CD1c-positive myeloid dendritic cell (primary cell): ENCODE results near the gene MLPH.
"Not testable (repeated sequence)": the region's sequence is repeated elsewhere in the genome, so short reads cannot be mapped to it uniquely, and the experiment has no call there.

Experiments used
- DNase-seq: peaks from one replicate; pipeline ENCODE4 v3.0.0-alpha.2; 2016; ENCODE audit errors: extremely low spot score

Gene MLPH

GRCh38 chr2:237583385-237584295 is 96.6 kb downstream of the MLPH start:
- no peak for DNase-seq

GRCh38 chr2:237585590-237586221 is 98.7 kb downstream of the MLPH start:
- DNase-seq, result no peak

GRCh38 chr2:237588044-237588696 is 101.1 kb downstream of the MLPH start:
- DNase-seq, result no peak

- DNase-seq, result no peak
Observed at GRCh38 chr2:237590272-237591140, 103.5 kb downstream of the MLPH start, which contains the start of gene RAB17. Gene RAB17 (minus strand): TSS chr2:237590734. CDS start chr2:237586154, 4,580 bp downstream.

- DNase-seq, result peak; percentile 92
Observed at GRCh38 chr2:237591141-237591881, 104.3 kb downstream of the MLPH start.

GRCh38 chr2:237592425-237592980 is 105.5 kb downstream of the MLPH start:
- no peak for DNase-seq

GRCh38 chr2:237593036-237593435 is 106.0 kb downstream of the MLPH start:
- DNase-seq, result no peak

- DNase-seq, result no peak
Observed at GRCh38 chr2:237593596-237594320, 106.7 kb downstream of the MLPH start.

GRCh38 chr2:237594514-237594871 is 107.4 kb downstream of the MLPH start:
- no peak for DNase-seq

- not testable (repeated sequence) for DNase-seq
Observed at GRCh38 chr2:237595829-237596519, 108.9 kb downstream of the MLPH start.

- peak; percentile 12 for DNase-seq
Observed at GRCh38 chr2:237596520-237597195, 109.6 kb downstream of the MLPH start.

- DNase-seq, result no peak
Observed at GRCh38 chr2:237597196-237598145, 110.4 kb downstream of the MLPH start.

- no peak for DNase-seq
Observed at GRCh38 chr2:237598468-237599208, 111.6 kb downstream of the MLPH start.

- DNase-seq, result no peak
Observed at GRCh38 chr2:237599465-237600110, 112.5 kb downstream of the MLPH start.

- DNase-seq, result no peak
Observed at GRCh38 chr2:237600205-237600846, 113.3 kb downstream of the MLPH start.
